Mesendoderm (in vitro differentiated cells): ENCODE results near the gene TGM5.
"Not testable (repeated sequence)": the region's sequence is repeated elsewhere in the genome, so short reads cannot be mapped to it uniquely, and the experiment has no call there.

Source experiments
- DNase-seq: peaks from one replicate; pipeline ENCODE4 v3.0.0; 2013
- H2AK5ac ChIP-seq: 2 replicates; pipeline ENCODE4 v1.6.1; 2013; ENCODE audit warnings: low read length, inconsistent platforms
- H2BK120ac ChIP-seq: 2 replicates; pipeline ENCODE4 v1.6.1; 2013; ENCODE audit warnings: low read depth, mild to moderate bottlenecking, low read length, moderate library complexity, mixed read lengths
- H2BK15ac ChIP-seq: replicated peaks from 2 replicates; pipeline ENCODE4 v1.6.1; 2013; ENCODE audit warnings: low read depth, mild to moderate bottlenecking, moderate library complexity
- H2BK5ac ChIP-seq: 2 replicates; pipeline ENCODE4 v1.6.1; 2013; ENCODE audit warnings: low read length, inconsistent platforms
- H3K18ac ChIP-seq: 2 replicates; pipeline ENCODE4 v1.6.1; 2013; ENCODE audit warnings: mild to moderate bottlenecking, low read length, mixed read lengths
- H3K23ac ChIP-seq: one replicate; pipeline ENCODE4 v1.6.1; 2013; ENCODE audit warnings: low read length
- H3K27ac ChIP-seq: 2 replicates; pipeline ENCODE4 v1.5.1; 2013; ENCODE audit warnings: low read depth, mild to moderate bottlenecking, inconsistent platforms, low read length, moderate library complexity
- H3K27me3 ChIP-seq: 2 replicates; pipeline ENCODE4 v1.6.1; 2013; ENCODE audit warnings: low read length, control low read depth, mild to moderate bottlenecking, inconsistent platforms; ENCODE audit not compliant: insufficient read depth, poor library complexity
- H3K36me3 ChIP-seq: 2 replicates; pipeline ENCODE4 v1.6.1; 2013; ENCODE audit warnings: low read length, inconsistent platforms; ENCODE audit not compliant: control insufficient read depth, insufficient read depth
- H3K4ac ChIP-seq: one replicate; pipeline ENCODE4 v1.6.1; 2013; ENCODE audit warnings: low read depth, mild to moderate bottlenecking, low read length, moderate library complexity
- H3K4me1 ChIP-seq: 2 replicates; pipeline ENCODE4 v1.6.1; 2013; ENCODE audit warnings: low read depth, low read length, inconsistent platforms; ENCODE audit not compliant: control insufficient read depth
- H3K4me2 ChIP-seq: 2 replicates; pipeline ENCODE4 v1.6.1; 2013; ENCODE audit warnings: low read length
- H3K4me3 ChIP-seq: 2 replicates; pipeline ENCODE4 v1.5.1; 2013; ENCODE audit warnings: mild to moderate bottlenecking, low read length
- H3K56ac ChIP-seq: one replicate; pipeline ENCODE4 v1.6.1; 2013; ENCODE audit warnings: low read length
- H3K79me1 ChIP-seq: 2 replicates; pipeline ENCODE4 v1.6.1; 2013; ENCODE audit warnings: low read length, inconsistent platforms
- H3K79me2 ChIP-seq: 2 replicates; pipeline ENCODE4 v1.6.1; 2013; ENCODE audit warnings: mild to moderate bottlenecking, low read length; ENCODE audit not compliant: control insufficient read depth, insufficient read depth
- H3K9ac ChIP-seq: 2 replicates; pipeline ENCODE4 v1.6.1; 2013; ENCODE audit warnings: low read length, inconsistent platforms
- H4K5ac ChIP-seq: one replicate; pipeline ENCODE4 v1.6.1; 2013; ENCODE audit warnings: low read length
- H4K8ac ChIP-seq: one replicate; pipeline ENCODE4 v1.6.1; 2013; ENCODE audit warnings: low read depth, mild to moderate bottlenecking, control low read depth, low read length, moderate library complexity
- WGBS: extraction: QIAGEN DNeasy Blood & Tissue Kit; methylation state at CpG from one replicate; pipeline ENCODE4 v1.1.7; 2013; ENCODE audit warnings: low lambda C conversion rate, missing lambda C conversion rate; ENCODE audit not compliant: insufficient coverage; ENCODE audit errors: extremely low coverage; 5-methylcytosine and 5-hydroxymethylcytosine counted together

The TGM5 gene

GRCh38 chr15:43273243-43273642 is 6.5 kb upstream of the TGM5 start:
- Histone ChIP-seq H3K4me3 (no peak overlapping the region), H3K79me2 (no peaks in the 10 kb centered on the region), H3K23ac (no peak overlapping the region), H2BK120ac (no peak overlapping the region), H4K8ac (no peak overlapping the region), H3K9ac (no peak overlapping the region), H3K4me2 (no peak overlapping the region), H2BK5ac (no peak overlapping the region), H3K4ac (no peak overlapping the region), H3K27me3 (no peaks in the 10 kb centered on the region), H2BK15ac (no peak overlapping the region), H3K27ac (no peak overlapping the region), H3K79me1 (no peaks in the 10 kb centered on the region), H3K4me1 (no peaks in the 10 kb centered on the region), H3K56ac (no peak overlapping the region), H2AK5ac (no peak overlapping the region), H3K18ac (no peak overlapping the region), H4K5ac (no peak overlapping the region), H3K36me3 (no peaks in the 10 kb centered on the region)
- DNase-seq, result no peak
- WGBS, result no CpG with 5 or more reads among the region's 2 CpGs

GRCh38 chr15:43271908-43272307 is 5.2 kb upstream of the TGM5 start:
- H3K18ac ChIP-seq, H3K36me3 ChIP-seq, H3K4ac ChIP-seq, H2BK15ac ChIP-seq, H3K4me2 ChIP-seq, H4K5ac ChIP-seq, H4K8ac ChIP-seq, H2AK5ac ChIP-seq, H3K23ac ChIP-seq, H3K4me1 ChIP-seq, DNase-seq, H2BK5ac ChIP-seq, H3K9ac ChIP-seq, H3K4me3 ChIP-seq, H3K79me1 ChIP-seq, H2BK120ac ChIP-seq, H3K79me2 ChIP-seq, H3K27me3 ChIP-seq, H3K27ac ChIP-seq, H3K56ac ChIP-seq: not testable (repeated sequence)
- WGBS, result no CpG with 5 or more reads among the region's 1 CpG

DNA sequence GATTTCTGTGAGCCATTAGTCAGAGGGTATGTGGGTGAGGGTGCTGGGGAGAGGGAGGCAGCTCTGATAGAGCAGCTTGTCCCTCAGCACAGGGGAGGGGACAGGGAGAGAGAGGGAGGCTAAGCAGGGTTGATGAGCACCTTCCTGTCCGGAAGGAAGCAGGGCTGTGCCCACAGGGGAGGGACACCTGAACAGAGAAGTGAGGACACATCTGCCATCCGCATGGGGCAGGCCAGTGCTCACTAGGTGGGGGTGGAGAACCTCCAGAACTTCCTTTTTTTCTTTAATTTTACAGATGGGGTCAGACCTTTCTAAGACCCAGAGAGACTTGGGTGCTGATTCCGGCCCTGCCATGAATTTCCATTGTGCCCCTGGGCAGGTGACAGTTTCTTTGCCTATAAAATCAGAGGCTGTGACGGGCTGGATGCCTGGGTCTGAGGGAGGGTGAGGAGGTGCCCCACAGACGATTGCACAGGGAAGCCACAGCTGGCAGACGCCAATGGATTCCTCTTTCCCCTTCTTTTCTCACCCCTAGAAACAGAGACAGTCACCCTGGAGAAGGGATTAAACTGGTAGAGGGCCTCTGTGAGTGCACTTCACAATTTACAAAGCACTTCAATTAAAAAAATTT is 4.1 kb upstream of the TGM5 start:
- Histone ChIP-seq H3K27me3 (no peaks in the 10 kb centered on the region), H3K27ac (no peak overlapping the region), H3K23ac (no peak overlapping the region), H3K56ac (no peak overlapping the region), H3K79me2 (no peaks in the 10 kb centered on the region), H2BK15ac (no peak overlapping the region), H4K8ac (no peak overlapping the region), H2AK5ac (no peak overlapping the region), H3K4me3 (no peak overlapping the region), H3K9ac (no peak overlapping the region), H2BK5ac (no peak overlapping the region), H3K36me3 (no peaks in the 10 kb centered on the region), H2BK120ac (no peak overlapping the region), H3K18ac (no peak overlapping the region), H3K79me1 (no peaks in the 10 kb centered on the region), H4K5ac (no peak overlapping the region), H3K4me1 (no peaks in the 10 kb centered on the region), H3K4me2 (no peak overlapping the region), H3K4ac (no peak overlapping the region)
- whole genome bisulfite sequencing, result no CpG with 5 or more reads among the region's 6 CpGs
- DNase-seq, result no peak

- no peak overlapping the region for H3K4ac ChIP-seq
- no peaks in the 10 kb centered on the region for H3K36me3 ChIP-seq
- no peak overlapping the region for H3K23ac ChIP-seq
- no peak overlapping the region for H3K9ac ChIP-seq
- no peak overlapping the region for H3K4me2 ChIP-seq
- no peaks in the 10 kb centered on the region for H3K27me3 ChIP-seq
- H3K4me3 ChIP-seq, result no peak overlapping the region
- no peak overlapping the region for H4K5ac ChIP-seq
- no peaks in the 10 kb centered on the region for H3K4me1 ChIP-seq
- WGBS, result no CpG with 5 or more reads among the region's 5 CpGs
- no peaks in the 10 kb centered on the region for H3K79me1 ChIP-seq
- no peak overlapping the region for H3K18ac ChIP-seq
- no peak overlapping the region for H2BK15ac ChIP-seq
- H3K27ac ChIP-seq, result no peak overlapping the region
- no peak overlapping the region for H3K56ac ChIP-seq
- no peak overlapping the region for H2BK120ac ChIP-seq
- no peak overlapping the region for H4K8ac ChIP-seq
- no peak overlapping the region for H2AK5ac ChIP-seq
- H2BK5ac ChIP-seq, result no peak overlapping the region
- no peak for DNase-seq
- no peaks in the 10 kb centered on the region for H3K79me2 ChIP-seq
These were observed 3.5 kb upstream of the TGM5 start for GRCh38 chr15:43270113-43270665.

GRCh38 chr15:43268111-43269105 is 1.7 kb upstream of the TGM5 start:
- Histone ChIP-seq H3K4ac (no peak overlapping the region), H3K4me1 (no peaks in the 10 kb centered on the region), H4K8ac (no peak overlapping the region), H3K56ac (no peak overlapping the region), H2BK5ac (no peak overlapping the region), H3K4me2 (no peak overlapping the region), H3K79me1 (no peaks in the 10 kb centered on the region), H3K27ac (no peak overlapping the region), H3K36me3 (no peaks in the 10 kb centered on the region), H3K9ac (no peak overlapping the region), H3K23ac (no peak overlapping the region), H4K5ac (no peak overlapping the region), H3K4me3 (no peak overlapping the region), H3K27me3 (no peaks in the 10 kb centered on the region), H3K18ac (no peak overlapping the region), H2AK5ac (no peak overlapping the region), H2BK120ac (no peak overlapping the region), H3K79me2 (no peaks in the 10 kb centered on the region), H2BK15ac (no peak overlapping the region)
- WGBS, result no CpG with 5 or more reads among the region's 11 CpGs
- peak; percentile 42 for DNase-seq
